Heart right ventricle (tissue), 16 donors: ENCODE data around the gene ARHGAP29. TPM values are rescaled to one million over a fixed set of nuclear protein-coding genes. Genes with fewer than 3 reads are reported as not detected.
A peak's percentile ranks its signal among the peaks of the same experiment; 100 is the strongest.

Experiments used
- ATAC-seq, 8 donors: fragments of 200-7000 bp; cut with Tn5 transposase; one replicate each; pipeline ENCODE4 v1.9.1; 2020; ENCODE audit warnings: mild to moderate bottlenecking in 8 of 8, moderate library complexity in 8 of 8, moderate number of reproducible peaks in 1 of 8
- DNase-seq, 2 donors: peaks; one replicate each; pipeline ENCODE4 v3.0.0-alpha.2; 2020
- H3K27ac ChIP-seq, 10 donors: fragments of 200-600 bp; sonication (generic) in 2 of 10; one replicate each; pipeline versions ENCODE4 v1.5.0 to v1.8.0; 2020 to 2022; ENCODE audit warnings: mild to moderate bottlenecking in 3 of 10
- H3K27me3 ChIP-seq, 7 donors: fragments of 200-600 bp; one replicate each; pipeline ENCODE4 v1.8.0; 2021 to 2022; ENCODE audit warnings: mild to moderate bottlenecking in 2 of 7
- H3K36me3 ChIP-seq, 9 donors: fragments of 200-600 bp; sonication (generic) in 1 of 9; one replicate each; pipeline versions ENCODE4 v1.5.0 to v1.8.0; 2020 to 2022; ENCODE audit warnings: mild to moderate bottlenecking in 2 of 9
- H3K4me1 ChIP-seq, 9 donors: fragments of 200-600 bp; sonication (generic) in 1 of 9; one replicate each; pipeline versions ENCODE4 v1.5.0 to v1.8.0; 2020 to 2022; ENCODE audit warnings: mild to moderate bottlenecking in 4 of 9
- H3K4me3 ChIP-seq, 10 donors: fragments of 200-600 bp; sonication (generic) in 2 of 10; one replicate each; pipeline versions ENCODE4 v1.5.0 to v1.8.0; 2020 to 2022; ENCODE audit warnings: mild to moderate bottlenecking in 7 of 10, moderate library complexity in 2 of 10
- H3K9me3 ChIP-seq, 11 donors: fragments of 200-600 bp in 10 of 11; sonication (generic) in 2 of 11; one replicate each; pipeline versions ENCODE4 v1.5.0 to v1.8.0; 2013 to 2022; ENCODE audit warnings: mild to moderate bottlenecking in 2 of 11, control low read depth in 1 of 11, moderate library complexity in 1 of 11
- CTCF ChIP-seq, 9 donors: fragments of 200-600 bp; sonication (generic) in 2 of 9; IDR thresholded peaks; one replicate each; pipeline versions ENCODE4 v1.5.0 to v1.8.0; 2021 to 2022; ENCODE audit warnings: antibody characterized with exemption in 9 of 9, mild to moderate bottlenecking in 5 of 9, moderate library complexity in 1 of 9
- WGBS, 2 donors: extraction: QIAGEN DNeasy Blood & Tissue Kit; methylation state at CpG; one replicate each; pipeline ENCODE4 v1.1.7; 2013; ENCODE audit warnings: inconsistent platforms in 1 of 2; 5-methylcytosine and 5-hydroxymethylcytosine counted together
- intact Hi-C, 10 donors: fragments of 100-400 bp; cut with DNase I; formaldehyde crosslinking; loops; one replicate each; pipeline versions ENCODE4 v1.11.1 to v1.14.2; 2022
- polyA plus RNA-seq, 2 donors: library from polyadenylated mRNA; stranded (reverse); fragments of 200-250 nt; gene quantifications; one replicate each; pipeline ENCODE4 v1.2.3, GENCODE V29; 2013
- total RNA-seq, 10 donors: library from RNA; stranded (reverse); fragmentation: NEBNext Ultra II Directional in 3 of 10; extraction: Animal tissue kit (Norgen Biotek cat#: 25700) in 3 of 10; gene quantifications; one replicate each; pipeline versions ENCODE4 v1.2.1 to v1.2.4, GENCODE V29; 2021 to 2023
- donor health status: Arrhythmogenic right ventricular cardiomyopathy.
- donor health status: ischemic (EF 13 %, LVEDD 7.1; RV severe dilation, severe dysfunction).
- donor health status: healthy with polysubstance abuse.
- donor health status: DM: no; HTN: yes; CAD: no.
- donor health status: DM: no; HTN: no; CAD: no.
- donor health status: ischemic (EF 25% LVEDD 6.9; RV normal size, moderate dysfunction).
- donor health status: ischemic (EF 25% LVEDD 5.7; RV mildly dilated, moderate dysfunction).
- donor health status: healthy.
- donor health status: DM: yes; HTN: yes; CAD: no.
- donor health status: Ischemic cardiomyopathy.
- donor health status: ischemic (EF 35%, LVEDD 5.7; RV mildly dilated, moderate dysfunction).
- donor health status: nonischemic (EF 11% LVEDD 7.7; RV severe dilation, severe dysfunction).
- donor health status: DM: yes; HTN: yes; CAD: no.
- donor health status: PGD.
- donor health status: ischemic (EF 29% LVEDD 5.4; RV normal size, mild dysfunction).
- donor health status: nonischemic (EF 23%, LVEDD 6.1; RV moderate dilation, normal function).

The ARHGAP29 gene
- total and polyA plus RNA-seq, 12 donors: 8.8 to 34.3 (median 27.7) TPM

- no peak for DNase-seq
- peaks cover 0 to 5% (median 0%) of the 10 kb centered on the region in 7 donors for H3K27me3 ChIP-seq
- H3K9me3 ChIP-seq: no peaks in the 10 kb centered on the region
- no peak overlapping the region for H3K4me3 ChIP-seq
- WGBS, 2 donors: 73 to 81% methylated on average over 3 of the region's 3 CpGs
- intact Hi-C loops: no loop called here
- H3K27ac ChIP-seq: no peak overlapping the region
- peak in 1 of 8 donors; percentile 33 for ATAC-seq
- no peak for TF ChIP-seq CTCF (IDR thresholded peaks at IDR 0.05)
- H3K36me3 ChIP-seq: no peaks in the 10 kb centered on the region
- peaks cover 0 to 9% (median 0%) of the 10 kb centered on the region in 9 donors for H3K4me1 ChIP-seq
Measured at GRCh38 chr1:94126651-94127050, 110.7 kb downstream of the ARHGAP29 start.

GRCh38 chr1:94125551-94126514 is 111.6 kb downstream of the ARHGAP29 start:
- H3K36me3 ChIP-seq: no peaks in the 10 kb centered on the region
- WGBS, 2 donors: 78 to 84% methylated on average over 6 of the region's 6 CpGs

GRCh38 chr1:94124538-94124937 is 112.8 kb downstream of the ARHGAP29 start:
- peaks cover 0 to 9% (median 0%) of the 10 kb centered on the region in 9 donors for H3K4me1 ChIP-seq
- H3K27me3 ChIP-seq: peaks cover 0 to 13% (median 0%) of the 10 kb centered on the region in 7 donors
- no peak overlapping the region for H3K4me3 ChIP-seq
- intact Hi-C loops: no loop called here
- 93 to 100% methylated on average over 1 of the region's 1 CpG for WGBS, 2 donors
- DNase-seq (no peak), ATAC-seq (no peak)
- no peak for TF ChIP-seq CTCF (IDR thresholded peaks at IDR 0.05)
- no peaks in the 10 kb centered on the region for H3K9me3 ChIP-seq
- H3K36me3 ChIP-seq: no peaks in the 10 kb centered on the region
- H3K27ac ChIP-seq: no peak overlapping the region

More at GRCh38 chr1:94125551-94126514, 111.6 kb downstream of the ARHGAP29 start:
- H3K9me3 ChIP-seq: no peaks in the 10 kb centered on the region
- intact Hi-C loops: no loop called here
- no peak overlapping the region for H3K4me3 ChIP-seq
- H3K27ac ChIP-seq: no peak overlapping the region
- ATAC-seq (no peak), DNase-seq (no peak)
- H3K27me3 ChIP-seq: peaks cover 0 to 13% (median 0%) of the 10 kb centered on the region in 7 donors
- no peak for TF ChIP-seq CTCF (IDR thresholded peaks at IDR 0.05)
- H3K4me1 ChIP-seq: peaks cover 0 to 9% (median 0%) of the 10 kb centered on the region in 9 donors

- peaks cover 0 to 26% (median 5%) of the 10 kb centered on the region in 9 donors for H3K4me1 ChIP-seq
- peaks cover 0 to 28% (median 0%) of the 10 kb centered on the region in 7 donors for H3K27me3 ChIP-seq
- no peak for ATAC-seq
- no peak for TF ChIP-seq CTCF (IDR thresholded peaks at IDR 0.05)
- no peaks in the 10 kb centered on the region for H3K9me3 ChIP-seq
- H3K27ac ChIP-seq: no peak overlapping the region
- H3K4me3 ChIP-seq: no peak overlapping the region
- 72 to 78% methylated on average over 5 of the region's 5 CpGs for WGBS, 2 donors
- intact Hi-C loops: no loop called here
- DNase-seq: no peak
- no peaks in the 10 kb centered on the region for H3K36me3 ChIP-seq
Measured at GRCh38 chr1:94122201-94122970, 115.0 kb downstream of the ARHGAP29 start.
